ENCODE data around the gene RSPO3.
"Not testable (repeated sequence)": the region's sequence is repeated elsewhere in the genome, so short reads cannot be mapped to it uniquely, and the experiment has no call there.

RSPO3 gene

GRCh38 chr6:127207591-127208120 is 89.2 kb downstream of the RSPO3 start:
- DNase-seq: no peak

GRCh38 chr6:127210725-127211124 is 92.3 kb downstream of the RSPO3 start:
- DNase-seq: no peak

- DNase-seq: no peak
Observed at GRCh38 chr6:127212376-127212775, 93.9 kb downstream of the RSPO3 start.

- DNase-seq: not testable (repeated sequence)
Observed at GRCh38 chr6:127214032-127214431, 95.6 kb downstream of the RSPO3 start.

- DNase-seq: not testable (repeated sequence)
Observed at GRCh38 chr6:127214531-127214930, 96.1 kb downstream of the RSPO3 start.

GRCh38 chr6:127215931-127216330 is 97.5 kb downstream of the RSPO3 start:
- no peak for DNase-seq

- no peak for DNase-seq
Observed at GRCh38 chr6:127216810-127217789, 98.6 kb downstream of the RSPO3 start.

- DNase-seq: no peak
Observed at GRCh38 chr6:127219869-127220268, 101.4 kb downstream of the RSPO3 start.

- no peak for DNase-seq
Observed at GRCh38 chr6:127221201-127221600, 102.7 kb downstream of the RSPO3 start.

- no peak for DNase-seq
Observed at GRCh38 chr6:127222418-127222817, 103.9 kb downstream of the RSPO3 start.

- DNase-seq: no peak
Observed at GRCh38 chr6:127225497-127225896, 107.0 kb downstream of the RSPO3 start.

- not testable (repeated sequence) for DNase-seq
Observed at GRCh38 chr6:127233819-127234218, 115.3 kb downstream of the RSPO3 start.

GRCh38 chr6:127243501-127243900 is 125.0 kb downstream of the RSPO3 start:
- DNase-seq: no peak
